Pancreas (tissue), 10 donors: Measurements from ENCODE around the gene CALD1. TPM values are rescaled to one million over a fixed set of nuclear protein-coding genes. Genes with fewer than 3 reads are reported as not detected.

ENCODE experiments used
- ATAC-seq, 4 donors: fragments of 200-7000 bp; cut with Tn5 transposase; one replicate each; pipeline versions ENCODE4 v1.8.0 to v1.9.1; 2020; ENCODE audit warnings: mild to moderate bottlenecking in 4 of 4, moderate library complexity in 4 of 4
- DNase-seq, 6 donors: peaks; one replicate each; pipeline ENCODE4 v3.0.0-alpha.2; 2020
- FAIRE-seq: peaks from 2 replicates; lab custom pipeline; 2012; peaks lifted over from hg19 to GRCh38; lab: Jason Lieb, UNC
- H3K27ac ChIP-seq, 4 donors: fragments of 200-600 bp; sonication (generic); 1 replicate in 3 of 4; 2 replicates in 1 of 4; pipeline versions ENCODE4 v1.5.0 to v1.8.0; 2020
- H3K27me3 ChIP-seq, 4 donors: fragments of 200-600 bp; one replicate each; pipeline ENCODE4 v1.8.0; 2021
- H3K36me3 ChIP-seq, 3 donors: fragments of 200-600 bp; sonication (generic) in 1 of 3; one replicate each; pipeline versions ENCODE4 v1.5.0 to v1.8.0; 2020 to 2021
- H3K4me1 ChIP-seq, 3 donors: fragments of 200-600 bp; one replicate each; pipeline ENCODE4 v1.8.0; 2021
- H3K4me3 ChIP-seq, 4 donors: fragments of 200-600 bp; sonication (generic) in 2 of 4; one replicate each; pipeline versions ENCODE4 v1.5.0 to v1.8.0; 2020 to 2021
- H3K9me3 ChIP-seq, 4 donors: fragments of 200-600 bp; one replicate each; pipeline ENCODE4 v1.8.0; 2021
- WGBS, 2 donors: extraction: QIAGEN DNeasy Blood & Tissue Kit; methylation state at CpG; one replicate each; pipeline ENCODE4 v1.1.7; 2013; 5-methylcytosine and 5-hydroxymethylcytosine counted together
- intact Hi-C, 3 donors: fragments of 100-400 bp; cut with DNase I; formaldehyde crosslinking; loops; one replicate each; pipeline versions ENCODE4 v1.11.1 to v1.14.2; 2022
- polyA plus RNA-seq, 2 donors: library from polyadenylated mRNA; stranded (reverse); fragments of 200-250 nt; gene quantifications; one replicate each; pipeline ENCODE4 v1.2.3, GENCODE V29; 2013
- total RNA-seq, 6 donors: library from RNA; stranded (reverse); fragmentation: NEBNext Ultra II Directional in 4 of 6; extraction: Animal tissue kit (Norgen Biotek cat#: 25700) in 4 of 6; gene quantifications; one replicate each; pipeline versions ENCODE4 v1.2.1 to v1.2.4, GENCODE V29; 2021 to 2023
- TF ChIP-seq, protein P1 (sequence below), 4 donors: fragments of 200-600 bp; sonication (generic) in 3 of 4; IDR thresholded peaks; one replicate each; pipeline versions ENCODE4 v1.5.0 to v1.8.0; 2021; ENCODE audit warnings: antibody characterized with exemption in 4 of 4
- donor health status: healthy with polysubstance abuse.
- donor health status: DM: no; HTN: no; CAD: no; lungs with moderate emphysema.
- donor health status: DM: no; HTN: no; CAD: no.
- donor health status: control.
- donor health status: control.
- donor health status: Bipolar disorder and iron deficiency.
- donor health status: DM: yes; HTN: yes; CAD: no.
- donor health status: DM: no; HTN: no; CAD: no.
- donor health status: DM: no; HTN: no; CAD: no.
- donor health status: DM: yes; HTN: yes; CAD: no.

CALD1 gene
- total and polyA plus RNA-seq, 8 donors: 17.0 to 85.8 (median 33.2) TPM

- Histone ChIP-seq H3K36me3 (no peaks in the 10 kb centered on the region), H3K4me1 (peaks cover 0 to 13% (median 0%) of the 10 kb centered on the region in 3 donors), H3K4me3 (no peak overlapping the region), H3K9me3 (no peaks in the 10 kb centered on the region), H3K27ac (no peak overlapping the region), H3K27me3 (no peaks in the 10 kb centered on the region)
- intact Hi-C loops: no loop called here
- no peak for DNase-seq
- ATAC-seq: no peak
- TF ChIP-seq, protein P1, sequence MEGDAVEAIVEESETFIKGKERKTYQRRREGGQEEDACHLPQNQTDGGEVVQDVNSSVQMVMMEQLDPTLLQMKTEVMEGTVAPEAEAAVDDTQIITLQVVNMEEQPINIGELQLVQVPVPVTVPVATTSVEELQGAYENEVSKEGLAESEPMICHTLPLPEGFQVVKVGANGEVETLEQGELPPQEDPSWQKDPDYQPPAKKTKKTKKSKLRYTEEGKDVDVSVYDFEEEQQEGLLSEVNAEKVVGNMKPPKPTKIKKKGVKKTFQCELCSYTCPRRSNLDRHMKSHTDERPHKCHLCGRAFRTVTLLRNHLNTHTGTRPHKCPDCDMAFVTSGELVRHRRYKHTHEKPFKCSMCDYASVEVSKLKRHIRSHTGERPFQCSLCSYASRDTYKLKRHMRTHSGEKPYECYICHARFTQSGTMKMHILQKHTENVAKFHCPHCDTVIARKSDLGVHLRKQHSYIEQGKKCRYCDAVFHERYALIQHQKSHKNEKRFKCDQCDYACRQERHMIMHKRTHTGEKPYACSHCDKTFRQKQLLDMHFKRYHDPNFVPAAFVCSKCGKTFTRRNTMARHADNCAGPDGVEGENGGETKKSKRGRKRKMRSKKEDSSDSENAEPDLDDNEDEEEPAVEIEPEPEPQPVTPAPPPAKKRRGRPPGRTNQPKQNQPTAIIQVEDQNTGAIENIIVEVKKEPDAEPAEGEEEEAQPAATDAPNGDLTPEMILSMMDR (IDR thresholded peaks at IDR 0.05): no peak
- WGBS, 2 donors: 54 to 57% methylated on average over 1 of the region's 1 CpG
- no peak for FAIRE-seq
Measured at GRCh38 chr7:134882481-134882880, 103.0 kb downstream of the CALD1 start.

GRCh38 chr7:134885967-134886352 lies 106.5 kb downstream of the CALD1 start:
- H3K4me3 ChIP-seq: no peak overlapping the region
- TF ChIP-seq, protein P1 (IDR thresholded peaks at IDR 0.05): no peak
- FAIRE-seq (no peak), ATAC-seq (peak in 3 of 4 donors; percentile 45 to 73 (median 67)), DNase-seq (no peak)
- H3K36me3 ChIP-seq: no peaks in the 10 kb centered on the region
- no peaks in the 10 kb centered on the region for H3K9me3 ChIP-seq
- WGBS, 2 donors: 50 to 68% methylated on average over 1 of the region's 1 CpG
- intact Hi-C loops: no loop called here
- H3K27ac ChIP-seq: peak overlapping the region in 2 of 4 donors; percentile 65 to 66
- peaks cover 0 to 13% (median 0%) of the 10 kb centered on the region in 3 donors for H3K4me1 ChIP-seq
- H3K27me3 ChIP-seq: no peaks in the 10 kb centered on the region

GRCh38 chr7:134886353-134887057 lies 107.1 kb downstream of the CALD1 start:
- Histone ChIP-seq H3K27me3 (no peaks in the 10 kb centered on the region), H3K9me3 (no peaks in the 10 kb centered on the region), H3K27ac (peak overlapping the region in 2 of 4 donors; percentile 65 to 66), H3K4me3 (no peak overlapping the region), H3K4me1 (peaks cover 0 to 13% (median 0%) of the 10 kb centered on the region in 3 donors), H3K36me3 (no peaks in the 10 kb centered on the region)
- peak in 3 of 4 donors; percentile 30 to 63 (median 55) for ATAC-seq
- FAIRE-seq: no peak
- DNase-seq: no peak
- 32 to 37% methylated on average over 8 of the region's 8 CpGs for WGBS, 2 donors
- TF ChIP-seq, protein P1 (IDR thresholded peaks at IDR 0.05): no peak
- intact Hi-C loops: no loop called here

- no peak for DNase-seq
- Histone ChIP-seq H3K27me3 (no peaks in the 10 kb centered on the region), H3K36me3 (no peaks in the 10 kb centered on the region), H3K4me1 (peaks cover 0 to 13% (median 0%) of the 10 kb centered on the region in 3 donors), H3K9me3 (no peaks in the 10 kb centered on the region), H3K27ac (peak overlapping the region in 2 of 4 donors; percentile 65 to 66), H3K4me3 (no peak overlapping the region)
- no peak for FAIRE-seq
- TF ChIP-seq, protein P1 (IDR thresholded peaks at IDR 0.05): no peak
- ATAC-seq: no peak
- intact Hi-C loops: no loop called here
- WGBS, 2 donors: 89 to 93% methylated on average over 8 of the region's 8 CpGs
Measured at GRCh38 chr7:134887523-134887922, 108.1 kb downstream of the CALD1 start.

DNA sequence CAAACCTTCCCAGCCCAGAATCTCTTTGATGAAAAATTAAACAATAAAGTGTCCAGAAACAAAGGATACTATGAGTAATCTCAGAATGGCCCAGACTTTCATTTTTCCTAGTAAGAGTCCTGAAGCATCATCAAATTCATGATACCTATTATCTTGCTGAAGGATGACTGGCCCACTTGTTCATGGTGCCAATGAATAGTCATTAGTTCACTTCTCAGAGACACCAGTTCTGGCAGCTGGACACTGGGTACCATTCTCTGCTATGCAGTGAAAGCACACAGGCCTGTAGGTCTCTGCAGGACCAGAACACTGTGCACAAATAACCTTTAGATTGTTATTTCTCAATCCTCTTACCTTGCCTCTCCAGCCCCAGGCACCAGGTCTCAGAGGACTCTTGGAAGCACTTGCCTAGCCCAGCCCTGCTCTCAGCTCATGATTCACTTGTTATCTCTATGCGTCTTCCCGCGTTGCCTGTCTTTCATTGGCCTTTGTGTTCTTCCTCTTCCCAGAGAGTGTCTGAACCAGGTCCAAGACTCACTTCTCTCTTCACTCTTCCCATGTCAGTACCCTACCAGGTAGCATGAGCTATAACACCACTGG lies 108.8 kb downstream of the CALD1 start:
- intact Hi-C loops: no loop called here
- FAIRE-seq: no peak
- ATAC-seq: no peak
- Histone ChIP-seq H3K4me1 (peaks cover 0 to 13% (median 0%) of the 10 kb centered on the region in 3 donors), H3K27me3 (no peaks in the 10 kb centered on the region), H3K9me3 (no peaks in the 10 kb centered on the region), H3K4me3 (no peak overlapping the region), H3K36me3 (no peaks in the 10 kb centered on the region), H3K27ac (no peak overlapping the region)
- WGBS, 2 donors: 47% methylated on average over 3 of the region's 3 CpGs
- DNase-seq: no peak
- TF ChIP-seq, protein P1 (IDR thresholded peaks at IDR 0.05): no peak
